GM19035 (cell line): Measurements from ENCODE around the gene P4HB.

Experiments used
- ATAC-seq: cut with Tn5 transposase; IDR thresholded peaks from one replicate; pipeline ENCODE4 v1.9.1; 2021; ENCODE audit not compliant: unreplicated experiment

Gene P4HB

GRCh38 chr17:81794509-81794908 is 65.8 kb downstream of the P4HB start:
- ATAC-seq, result no peak

GRCh38 chr17:81794074-81794476 is 66.3 kb downstream of the P4HB start:
- ATAC-seq, result no peak
